Epithelial cell of esophagus (primary cell): ENCODE measurements around the gene SSBP4.

Experiments used
- DNase-seq: peaks from one replicate; pipeline ENCODE4 v3.0.0; 2010; ENCODE audit warnings: low read depth
- H3K4me3 ChIP-seq: 2 replicates; pipeline ENCODE4 v1.5.1; 2011; ENCODE audit warnings: mild to moderate bottlenecking, low read length, control low read depth
- CTCF ChIP-seq: IDR thresholded peaks from 2 replicates; pipeline ENCODE4 v1.5.1; 2011; ENCODE audit warnings: low read depth, mild to moderate bottlenecking, low read length, control low read depth, inconsistent platforms; ENCODE audit not compliant: insufficient read depth; ENCODE audit errors: missing control alignments

Gene SSBP4

GRCh38 chr19:18450021-18450930, 31.1 kb downstream of the SSBP4 start:
- H3K4me3 ChIP-seq = no peak overlapping the region
- no peak for DNase-seq
- TF ChIP-seq CTCF = no peak

GRCh38 chr19:18450931-18451836, 32.0 kb downstream of the SSBP4 start:
- TF ChIP-seq CTCF = peak; percentile 92
- DNase-seq = peak; percentile 72
- no peak overlapping the region for H3K4me3 ChIP-seq

- no peak for DNase-seq
- TF ChIP-seq CTCF = no peak
- no peak overlapping the region for H3K4me3 ChIP-seq
Measured at GRCh38 chr19:18452386-18452785, 33.2 kb downstream of the SSBP4 start.

- H3K4me3 ChIP-seq = no peak overlapping the region
- peak; percentile 77 for DNase-seq
- no peak for TF ChIP-seq CTCF
Measured at GRCh38 chr19:18453269-18454024, 34.2 kb downstream of the SSBP4 start.

- H3K4me3 ChIP-seq = no peak overlapping the region
- no peak for TF ChIP-seq CTCF
- no peak for DNase-seq
Measured at GRCh38 chr19:18456279-18456678, 37.1 kb downstream of the SSBP4 start.

GRCh38 chr19:18456974-18457373, 37.8 kb downstream of the SSBP4 start:
- no peak for DNase-seq
- TF ChIP-seq CTCF = no peak
- no peak overlapping the region for H3K4me3 ChIP-seq
